Subcutaneous adipose tissue (tissue), 4 donors: Measurements from ENCODE around the gene GPR137. TPM values are rescaled to one million over a fixed set of nuclear protein-coding genes. Genes with fewer than 3 reads are reported as not detected.

Experiments
- total RNA-seq, 4 donors: library from RNA; depleted of rRNA; stranded (reverse); fragments of >200 nt; gene quantifications; one replicate each; pipeline ENCODE4 v1.1.0, GENCODE V29; 2016
- TF ChIP-seq, protein P1 (sequence below): fragments of 450-650 bp; IDR thresholded peaks from one replicate; pipeline ENCODE4 v1.5.1; 2016; ENCODE audit warnings: low read depth, mild to moderate bottlenecking, control low read depth, antibody characterized with exemption, moderate library complexity

GPR137 gene
- total RNA-seq, 4 donors from 2014 or later: 7.7 to 18.1 (median 14.7) TPM

DNA sequence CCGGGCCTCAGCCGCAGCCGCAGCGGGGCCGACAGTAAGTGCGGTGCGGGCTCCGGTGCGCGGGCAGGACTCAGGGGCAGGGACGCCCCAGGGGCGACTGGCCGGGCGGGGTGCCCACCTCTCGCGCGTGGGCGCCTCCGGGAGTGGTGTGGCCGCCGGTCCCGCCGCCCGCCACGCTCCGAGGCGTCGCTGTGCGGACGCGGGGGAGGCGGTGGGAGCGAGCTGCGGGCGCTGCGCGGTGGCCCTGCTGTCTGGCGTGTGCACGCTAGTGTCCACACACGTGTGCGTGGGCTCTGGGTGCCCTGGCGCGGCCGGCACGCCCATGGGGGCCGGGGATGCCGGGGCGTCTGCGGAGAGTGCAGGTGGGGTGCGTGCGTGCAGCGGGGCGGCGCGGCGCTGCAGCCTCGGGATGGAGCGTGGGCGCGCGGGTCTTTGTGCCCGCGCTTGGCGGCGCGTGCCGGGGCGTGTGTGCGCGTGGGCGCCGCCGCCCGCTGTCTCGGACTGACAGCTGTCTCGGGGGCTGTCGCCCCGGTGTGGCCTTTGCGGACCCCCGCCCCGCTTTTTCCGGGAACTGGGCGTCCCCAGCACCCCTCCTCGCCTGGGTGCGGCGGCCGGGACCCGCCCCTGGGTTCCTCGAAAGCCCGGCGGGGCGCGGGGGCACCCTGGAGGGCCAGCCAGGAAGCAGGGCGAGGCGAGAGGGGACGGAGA lies 6.3 kb downstream of the GPR137 start:
- TF ChIP-seq, protein P1, sequence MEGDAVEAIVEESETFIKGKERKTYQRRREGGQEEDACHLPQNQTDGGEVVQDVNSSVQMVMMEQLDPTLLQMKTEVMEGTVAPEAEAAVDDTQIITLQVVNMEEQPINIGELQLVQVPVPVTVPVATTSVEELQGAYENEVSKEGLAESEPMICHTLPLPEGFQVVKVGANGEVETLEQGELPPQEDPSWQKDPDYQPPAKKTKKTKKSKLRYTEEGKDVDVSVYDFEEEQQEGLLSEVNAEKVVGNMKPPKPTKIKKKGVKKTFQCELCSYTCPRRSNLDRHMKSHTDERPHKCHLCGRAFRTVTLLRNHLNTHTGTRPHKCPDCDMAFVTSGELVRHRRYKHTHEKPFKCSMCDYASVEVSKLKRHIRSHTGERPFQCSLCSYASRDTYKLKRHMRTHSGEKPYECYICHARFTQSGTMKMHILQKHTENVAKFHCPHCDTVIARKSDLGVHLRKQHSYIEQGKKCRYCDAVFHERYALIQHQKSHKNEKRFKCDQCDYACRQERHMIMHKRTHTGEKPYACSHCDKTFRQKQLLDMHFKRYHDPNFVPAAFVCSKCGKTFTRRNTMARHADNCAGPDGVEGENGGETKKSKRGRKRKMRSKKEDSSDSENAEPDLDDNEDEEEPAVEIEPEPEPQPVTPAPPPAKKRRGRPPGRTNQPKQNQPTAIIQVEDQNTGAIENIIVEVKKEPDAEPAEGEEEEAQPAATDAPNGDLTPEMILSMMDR: no peak

DNA sequence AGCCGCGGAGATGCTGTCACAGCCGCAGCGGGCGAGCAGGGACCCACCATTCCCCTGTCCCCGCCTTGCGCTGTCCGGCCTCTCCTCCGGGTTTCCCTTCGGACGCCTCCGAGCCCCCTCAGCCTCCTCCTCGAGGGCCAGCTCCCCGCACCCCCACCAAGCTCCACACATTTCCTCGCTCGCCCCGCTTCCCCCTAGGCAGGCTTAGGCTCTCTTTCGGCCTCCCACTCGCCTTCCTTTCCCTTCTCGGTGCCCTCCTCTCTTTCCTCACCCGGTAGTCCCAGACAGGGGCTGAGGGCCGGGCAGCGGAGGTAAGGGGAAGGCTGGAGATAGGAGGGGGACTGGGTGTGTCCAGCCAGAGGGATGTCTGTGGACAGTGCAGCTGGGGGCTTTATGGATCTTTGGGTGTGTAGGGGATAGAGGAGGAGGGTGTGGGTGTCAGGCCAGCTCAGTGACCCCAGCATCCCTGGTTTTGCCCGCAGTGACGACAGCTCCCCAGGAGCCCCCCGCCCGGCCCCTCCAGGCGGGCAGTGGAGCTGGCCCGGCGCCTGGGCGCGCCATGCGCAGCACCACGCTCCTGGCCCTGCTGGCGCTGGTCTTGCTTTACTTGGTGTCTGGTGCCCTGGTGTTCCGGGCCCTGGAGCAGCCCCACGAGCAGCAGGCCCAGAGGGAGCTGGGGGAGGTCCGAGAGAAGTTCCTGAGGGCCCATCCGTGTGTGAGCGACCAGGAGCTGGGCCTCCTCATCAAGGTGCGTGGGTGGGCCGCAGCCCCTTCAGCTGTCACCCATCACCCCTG lies 7.0 kb downstream of the GPR137 start:
- TF ChIP-seq, protein P1: no peak

DNA sequence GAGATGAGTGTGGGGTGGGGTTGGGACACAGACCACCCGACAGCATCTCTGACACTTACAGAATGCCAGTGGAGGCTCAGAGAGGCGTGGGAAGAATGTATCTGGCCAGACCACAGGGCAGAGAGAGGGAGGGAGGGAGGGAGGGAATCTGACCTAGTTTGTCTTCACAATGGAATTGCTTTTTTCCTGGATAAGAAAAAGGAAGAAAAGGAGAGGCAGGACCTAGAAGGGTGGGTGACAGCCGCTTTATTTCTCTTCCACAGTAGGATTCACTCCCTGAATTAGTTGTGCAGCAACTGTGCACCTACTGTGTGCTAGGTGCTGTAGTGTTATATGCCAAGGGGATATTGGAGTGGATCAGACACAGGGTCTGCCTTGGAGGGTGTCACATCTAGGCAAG lies 9.1 kb downstream of the GPR137 start:
- TF ChIP-seq, protein P1: no peak

DNA sequence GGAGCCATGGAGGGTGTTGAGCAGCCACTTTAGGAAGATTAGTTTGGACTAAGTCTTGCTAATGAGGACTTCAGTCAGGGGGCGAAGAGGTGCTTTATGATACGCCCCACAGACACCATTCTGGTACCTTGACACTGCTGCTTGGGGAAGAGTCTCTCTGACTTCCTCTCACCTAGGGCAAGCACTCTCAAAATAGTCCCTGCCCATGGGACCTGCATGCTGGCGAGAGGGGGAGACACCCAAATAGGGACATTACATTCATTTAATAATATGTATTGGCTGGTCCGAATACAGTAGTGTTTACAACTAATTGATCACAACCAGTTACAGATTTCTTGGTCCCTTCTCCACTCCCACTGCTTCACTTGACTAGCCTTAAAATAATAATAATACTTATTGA lies 10.1 kb downstream of the GPR137 start:
- TF ChIP-seq, protein P1: no peak

DNA sequence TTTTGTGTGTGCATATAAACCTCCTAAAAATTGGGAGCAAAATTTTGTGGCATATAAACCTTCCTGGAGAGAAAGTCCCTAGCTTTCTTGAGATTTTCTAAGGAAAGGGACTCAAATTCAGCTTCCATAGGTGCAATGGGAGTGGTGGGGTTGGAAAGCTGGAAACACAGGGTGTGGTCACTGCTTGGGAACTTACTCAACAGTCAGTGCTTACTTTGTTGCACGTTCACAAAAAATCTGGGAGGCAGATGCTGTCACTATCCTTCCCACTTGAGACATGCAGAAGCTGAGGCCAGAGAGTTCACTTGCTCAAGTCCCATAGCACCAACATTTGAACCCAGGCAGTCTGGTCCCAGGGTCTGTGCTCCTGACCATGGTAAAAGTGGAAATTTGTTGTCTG lies 10.6 kb downstream of the GPR137 start:
- TF ChIP-seq, protein P1: no peak

DNA sequence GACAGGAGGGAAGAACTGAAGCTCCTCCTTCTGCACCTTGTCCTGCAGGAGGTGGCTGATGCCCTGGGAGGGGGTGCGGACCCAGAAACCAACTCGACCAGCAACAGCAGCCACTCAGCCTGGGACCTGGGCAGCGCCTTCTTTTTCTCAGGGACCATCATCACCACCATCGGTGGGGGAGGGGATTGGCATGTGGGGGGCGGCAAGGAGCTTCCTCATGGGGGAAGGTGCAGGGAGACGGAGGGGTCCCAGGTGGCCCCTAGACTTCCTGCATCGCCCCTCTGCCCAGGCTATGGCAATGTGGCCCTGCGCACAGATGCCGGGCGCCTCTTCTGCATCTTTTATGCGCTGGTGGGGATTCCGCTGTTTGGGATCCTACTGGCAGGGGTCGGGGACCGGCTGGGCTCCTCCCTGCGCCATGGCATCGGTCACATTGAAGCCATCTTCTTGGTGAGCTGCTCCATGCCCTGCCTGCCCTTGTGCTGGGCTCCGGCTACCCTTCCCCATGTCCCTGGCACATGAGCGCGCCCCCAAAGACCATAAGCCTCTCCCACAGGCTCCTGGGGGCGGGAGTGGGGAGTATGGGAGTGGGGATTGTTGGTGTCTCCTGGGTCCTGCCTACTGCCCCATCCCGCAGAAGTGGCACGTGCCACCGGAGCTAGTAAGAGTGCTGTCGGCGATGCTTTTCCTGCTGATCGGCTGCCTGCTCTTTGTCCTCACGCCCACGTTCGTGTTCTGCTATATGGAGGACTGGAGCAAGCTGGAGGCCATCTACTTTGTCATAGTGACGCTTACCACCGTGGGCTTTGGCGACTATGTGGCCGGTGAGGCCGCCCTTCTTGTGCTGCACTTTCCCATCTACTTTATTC lies 11.4 kb downstream of the GPR137 start:
- TF ChIP-seq, protein P1: no peak
